Central memory CD8-positive, alpha-beta T cell (primary cell): Measurements from ENCODE around the gene RFPL2.

Source experiments
- ATAC-seq: fragments of 150-1000 bp; cut with Tn5 transposase; replicated peaks from 2 replicates; pipeline ENCODE4 v1.10.0; 2022; ENCODE audit warnings: mild to moderate bottlenecking, moderate FRiP score, moderate number of reproducible peaks; ENCODE audit not compliant: poor library complexity, severe bottlenecking; ENCODE audit errors: extremely low read depth
- DNase-seq, 2 donors: peaks; one replicate each; pipeline ENCODE4 v3.0.0; 2021; ENCODE audit warnings: low spot score in 2 of 2
- H3K27ac Mint-ChIP-seq: one replicate; pipeline ENCODE4 v1.8.0; 2022; ENCODE audit warnings: low read depth, mild to moderate bottlenecking, moderate library complexity, mixed read lengths
- H3K27me3 Mint-ChIP-seq: one replicate; pipeline ENCODE4 v1.8.0; 2022; ENCODE audit warnings: mixed read lengths
- H3K36me3 Mint-ChIP-seq: one replicate; pipeline ENCODE4 v1.8.0; 2022; ENCODE audit warnings: mild to moderate bottlenecking, moderate library complexity, mixed read lengths; ENCODE audit not compliant: insufficient read depth
- H3K4me1 Mint-ChIP-seq: one replicate; pipeline ENCODE4 v1.8.0; 2022; ENCODE audit warnings: mixed read lengths
- H3K4me3 Mint-ChIP-seq: one replicate; pipeline ENCODE4 v1.8.0; 2022; ENCODE audit warnings: mild to moderate bottlenecking, moderate library complexity, mixed read lengths
- H3K9me3 Mint-ChIP-seq: one replicate; pipeline ENCODE4 v1.8.0; 2022; ENCODE audit warnings: mixed read lengths

The RFPL2 gene

GRCh38 chr22:32222991-32223390, 18.1 kb upstream of the RFPL2 start:
- Mint-ChIP-seq H3K4me1 (no peaks in the 10 kb centered on the region), H3K9me3 (no peaks in the 10 kb centered on the region), H3K27me3 (peaks cover 22% of the 10 kb centered on the region), H3K36me3 (no peaks in the 10 kb centered on the region), H3K27ac (no peak overlapping the region), H3K4me3 (no peak overlapping the region)
- DNase-seq: no peak
- ATAC-seq: no peak

GRCh38 chr22:32219026-32219425, 14.2 kb upstream of the RFPL2 start:
- no peak for DNase-seq
- Mint-ChIP-seq H3K27me3 (peaks cover 16% of the 10 kb centered on the region), H3K36me3 (no peaks in the 10 kb centered on the region), H3K4me3 (no peak overlapping the region), H3K27ac (no peak overlapping the region), H3K9me3 (no peaks in the 10 kb centered on the region), H3K4me1 (no peaks in the 10 kb centered on the region)
- ATAC-seq: no peak

- H3K27ac Mint-ChIP-seq: no peak overlapping the region
- peaks cover 13% of the 10 kb centered on the region for H3K27me3 Mint-ChIP-seq
- no peak for DNase-seq
- H3K4me3 Mint-ChIP-seq: no peak overlapping the region
- H3K36me3 Mint-ChIP-seq: no peaks in the 10 kb centered on the region
- no peaks in the 10 kb centered on the region for H3K4me1 Mint-ChIP-seq
- no peaks in the 10 kb centered on the region for H3K9me3 Mint-ChIP-seq
- no peak for ATAC-seq
Observed at GRCh38 chr22:32218470-32218869, 13.6 kb upstream of the RFPL2 start.

- H3K4me1 Mint-ChIP-seq: no peaks in the 10 kb centered on the region
- DNase-seq (no peak), ATAC-seq (no peak)
- no peak overlapping the region for H3K4me3 Mint-ChIP-seq
- H3K9me3 Mint-ChIP-seq: no peaks in the 10 kb centered on the region
- peaks cover 17% of the 10 kb centered on the region for H3K27me3 Mint-ChIP-seq
- H3K27ac Mint-ChIP-seq: no peak overlapping the region
- peaks cover 2% of the 10 kb centered on the region for H3K36me3 Mint-ChIP-seq
Observed at GRCh38 chr22:32217465-32217864, 12.6 kb upstream of the RFPL2 start.

- no peak overlapping the region for H3K4me3 Mint-ChIP-seq
- H3K27me3 Mint-ChIP-seq: peaks cover 22% of the 10 kb centered on the region
- no peaks in the 10 kb centered on the region for H3K9me3 Mint-ChIP-seq
- DNase-seq (no peak), ATAC-seq (no peak)
- H3K4me1 Mint-ChIP-seq: no peaks in the 10 kb centered on the region
- H3K27ac Mint-ChIP-seq: no peak overlapping the region
- H3K36me3 Mint-ChIP-seq: peaks cover 2% of the 10 kb centered on the region
Observed at GRCh38 chr22:32216911-32217310, 12.0 kb upstream of the RFPL2 start.

- peaks cover 24% of the 10 kb centered on the region for H3K27me3 Mint-ChIP-seq
- no peaks in the 10 kb centered on the region for H3K9me3 Mint-ChIP-seq
- no peak overlapping the region for H3K27ac Mint-ChIP-seq
- peaks cover 2% of the 10 kb centered on the region for H3K36me3 Mint-ChIP-seq
- H3K4me3 Mint-ChIP-seq: no peak overlapping the region
- peaks cover 11% of the 10 kb centered on the region for H3K4me1 Mint-ChIP-seq
- ATAC-seq: no peak
- no peak for DNase-seq
Observed at GRCh38 chr22:32211011-32211410, 6.1 kb upstream of the RFPL2 start.

GRCh38 chr22:32208681-32209080, 3.8 kb upstream of the RFPL2 start:
- H3K27me3 Mint-ChIP-seq: peaks cover 38% of the 10 kb centered on the region
- H3K36me3 Mint-ChIP-seq: peaks cover 2% of the 10 kb centered on the region
- DNase-seq: no peak
- no peak overlapping the region for H3K4me3 Mint-ChIP-seq
- H3K4me1 Mint-ChIP-seq: peaks cover 33% of the 10 kb centered on the region
- no peak for ATAC-seq
- H3K9me3 Mint-ChIP-seq: no peaks in the 10 kb centered on the region
- H3K27ac Mint-ChIP-seq: no peak overlapping the region

GRCh38 chr22:32207971-32208480, 3.2 kb upstream of the RFPL2 start:
- ATAC-seq (no peak), DNase-seq (no peak)
- Mint-ChIP-seq H3K27me3 (peaks cover 43% of the 10 kb centered on the region), H3K4me3 (no peak overlapping the region), H3K36me3 (no peaks in the 10 kb centered on the region), H3K27ac (no peak overlapping the region), H3K9me3 (no peaks in the 10 kb centered on the region), H3K4me1 (peaks cover 40% of the 10 kb centered on the region)

- Mint-ChIP-seq H3K27ac (peak overlapping the region; percentile 7), H3K9me3 (no peaks in the 10 kb centered on the region), H3K4me3 (peak overlapping the region; percentile 81), H3K27me3 (peaks cover 34% of the 10 kb centered on the region), H3K36me3 (no peaks in the 10 kb centered on the region), H3K4me1 (peaks cover 44% of the 10 kb centered on the region)
- ATAC-seq: no peak
- DNase-seq: no peak
Observed at GRCh38 chr22:32206774-32207758, 2.2 kb upstream of the RFPL2 start.

- Mint-ChIP-seq H3K27ac (no peak overlapping the region), H3K36me3 (no peaks in the 10 kb centered on the region), H3K9me3 (no peaks in the 10 kb centered on the region), H3K4me3 (peak overlapping the region; percentile 81), H3K27me3 (peaks cover 31% of the 10 kb centered on the region), H3K4me1 (peaks cover 46% of the 10 kb centered on the region)
- DNase-seq: no peak
- no peak for ATAC-seq
Observed at GRCh38 chr22:32205974-32206773, 1.3 kb upstream of the RFPL2 start.

- ATAC-seq (peak; percentile 33), DNase-seq (no peak)
- peaks cover 53% of the 10 kb centered on the region for H3K4me1 Mint-ChIP-seq
- H3K27me3 Mint-ChIP-seq: peaks cover 31% of the 10 kb centered on the region
- no peaks in the 10 kb centered on the region for H3K9me3 Mint-ChIP-seq
- peak overlapping the region; percentile 81 for H3K4me3 Mint-ChIP-seq
- no peaks in the 10 kb centered on the region for H3K36me3 Mint-ChIP-seq
- peak overlapping the region; percentile 67 for H3K27ac Mint-ChIP-seq
Observed at GRCh38 chr22:32204040-32204855, 625 bp downstream of the RFPL2 start.
